MM.1S (cell line): ENCODE data around the gene ACLY.

Experiments used
- CTCF ChIP-seq: fragments of 300-600 bp; sonication (generic); IDR thresholded peaks from 2 replicates; pipeline ENCODE4 v1.5.1; 2016; ENCODE audit warnings: antibody characterized with exemption, low read length, mixed read lengths
- EZH2phosphoT487 ChIP-seq: fragments of 300-600 bp; sonication (generic); IDR thresholded peaks from 2 replicates; pipeline ENCODE4 v1.6.1; 2018; ENCODE audit warnings: antibody characterized with exemption, low read length

GRCh38 chr17:41906465-41907184, 12.1 kb downstream of the ACLY start:
- TF ChIP-seq CTCF, result no peak
- no peak for TF ChIP-seq EZH2phosphoT487
